ENCODE measurements around the gene PPP1R1A.

PPP1R1A gene

DNA sequence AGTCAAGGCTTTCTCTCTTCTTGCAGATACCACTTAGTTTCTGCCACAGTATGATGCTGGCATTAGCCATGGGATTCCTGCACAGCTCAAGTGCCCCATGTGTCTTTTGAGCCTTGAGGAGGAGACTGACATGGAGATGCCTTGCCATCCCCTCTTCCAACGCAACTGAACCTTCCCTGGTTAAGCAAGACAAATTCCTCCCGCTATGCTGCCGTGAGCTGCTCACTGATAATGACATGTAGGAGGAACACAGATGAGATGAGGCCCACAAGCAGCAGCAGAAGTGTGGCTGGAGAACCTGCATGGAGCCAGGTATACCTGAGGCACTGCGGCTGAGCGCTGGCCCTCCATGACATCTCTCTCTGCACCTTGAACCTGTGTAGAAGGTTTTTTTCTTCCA, 15.4 kb upstream of the PPP1R1A start:
- DNase-seq (ENCODE audit: low read depth in 2 of 2), result no peak

GRCh38 chr12:54603173-54603814, 14.8 kb upstream of the PPP1R1A start:
- peak in 1 of 2 donors; percentile 41 for DNase-seq (ENCODE audit: low read depth in 2 of 2)

DNA sequence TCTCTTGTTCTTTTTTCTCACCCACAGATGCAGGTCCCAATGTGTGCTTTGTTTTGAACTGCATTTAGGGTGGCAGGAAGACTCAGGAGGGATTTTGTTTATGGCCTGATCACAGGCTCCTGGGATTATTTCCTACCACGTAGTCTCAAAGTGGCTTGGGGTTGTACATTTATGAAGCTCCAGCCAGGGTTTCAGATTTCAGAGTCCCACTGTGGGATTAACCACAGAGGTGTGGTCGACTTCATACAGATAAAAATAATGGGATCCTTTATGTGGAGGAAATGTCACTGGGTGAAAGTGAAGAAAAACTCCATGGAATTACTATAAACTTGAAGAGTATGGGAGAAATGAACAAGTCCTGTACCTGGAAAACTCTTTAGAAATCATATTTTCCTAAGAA, 14.2 kb upstream of the PPP1R1A start:
- no peak for DNase-seq (ENCODE audit: low read depth in 2 of 2)

GRCh38 chr12:54601841-54602240, 13.4 kb upstream of the PPP1R1A start:
- no peak for DNase-seq (ENCODE audit: low read depth in 2 of 2)

GRCh38 chr12:54598970-54599369, 10.5 kb upstream of the PPP1R1A start:
- no peak for DNase-seq (ENCODE audit: low read depth in 2 of 2)

GRCh38 chr12:54596526-54596946, 8.1 kb upstream of the PPP1R1A start:
- peak; percentile 15 to 16 for DNase-seq (ENCODE audit: low read depth in 2 of 2)

DNA sequence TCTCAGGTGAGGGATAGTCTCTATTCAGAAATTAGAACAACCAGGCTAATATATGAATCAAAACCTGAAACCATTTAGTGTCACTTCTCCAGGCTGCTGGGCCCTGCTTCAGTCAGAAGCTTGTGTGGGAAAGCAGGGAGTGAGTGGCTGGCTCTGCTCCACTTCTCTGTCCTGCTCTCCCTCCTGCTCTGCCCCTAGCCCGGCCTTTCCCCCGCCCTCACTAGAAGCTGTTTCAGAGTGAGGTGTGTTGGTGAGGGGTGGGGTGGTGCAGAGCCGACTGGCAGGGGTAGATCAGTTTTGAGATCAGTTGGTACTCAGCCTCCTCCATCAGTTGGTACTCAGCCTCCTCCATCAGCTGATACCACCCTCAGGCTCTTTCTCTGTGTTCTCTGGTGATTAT, 7.0 kb upstream of the PPP1R1A start:
- DNase-seq (ENCODE audit: low read depth in 2 of 2), result no peak

GRCh38 chr12:54593725-54594124, 5.3 kb upstream of the PPP1R1A start:
- no peak for DNase-seq (ENCODE audit: low read depth in 2 of 2)

DNA sequence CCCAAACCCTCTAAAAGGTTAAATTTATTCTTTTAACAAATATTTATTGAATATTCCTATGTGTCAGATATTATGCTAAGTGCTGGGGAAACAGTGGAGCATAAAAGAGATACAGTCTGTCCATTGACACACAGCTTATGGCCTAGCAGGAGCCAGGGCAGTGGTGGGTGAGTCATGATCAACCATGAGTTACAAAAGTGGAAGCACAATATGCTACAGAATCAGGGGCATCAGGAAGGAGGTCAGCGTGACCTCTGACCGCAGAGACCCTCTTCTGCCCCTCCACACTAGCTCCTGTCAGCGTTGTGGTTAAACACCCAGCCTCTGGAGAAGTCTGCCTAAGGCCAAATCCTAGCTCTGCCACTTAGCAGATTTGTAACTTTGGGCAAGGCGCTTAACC, 4.7 kb upstream of the PPP1R1A start:
- no peak for DNase-seq (ENCODE audit: low read depth in 2 of 2)

GRCh38 chr12:54592316-54592715, 3.9 kb upstream of the PPP1R1A start:
- no peak for DNase-seq (ENCODE audit: low read depth in 2 of 2)

- no peak for DNase-seq (ENCODE audit: low read depth in 2 of 2)
These were observed 2.6 kb upstream of the PPP1R1A start for GRCh38 chr12:54590978-54591591.

DNA sequence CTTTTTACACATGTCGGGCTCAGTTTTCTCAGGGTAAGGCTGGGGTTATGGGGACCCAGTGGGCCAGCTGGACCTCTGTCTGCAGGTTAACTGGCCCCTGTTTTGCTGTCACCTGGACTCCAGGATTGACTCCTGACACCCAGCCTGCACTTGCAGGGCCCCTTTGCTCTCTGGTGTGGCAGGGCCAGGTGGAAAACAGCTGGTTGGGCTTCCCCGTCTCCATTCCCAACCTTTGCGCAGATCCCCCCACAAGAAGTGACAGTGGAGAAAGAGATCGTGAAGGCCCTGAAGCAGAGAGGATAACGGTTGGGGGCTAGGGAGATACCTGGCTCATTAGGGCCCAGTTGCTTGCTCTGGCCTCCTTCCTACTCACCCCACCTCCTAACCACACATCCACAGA, 1.5 kb upstream of the PPP1R1A start:
- DNase-seq (ENCODE audit: low read depth in 2 of 2), result no peak

- DNase-seq (ENCODE audit: low read depth in 2 of 2), result no peak
These were observed 420 bp upstream of the PPP1R1A start for GRCh38 chr12:54588890-54589267.

DNA sequence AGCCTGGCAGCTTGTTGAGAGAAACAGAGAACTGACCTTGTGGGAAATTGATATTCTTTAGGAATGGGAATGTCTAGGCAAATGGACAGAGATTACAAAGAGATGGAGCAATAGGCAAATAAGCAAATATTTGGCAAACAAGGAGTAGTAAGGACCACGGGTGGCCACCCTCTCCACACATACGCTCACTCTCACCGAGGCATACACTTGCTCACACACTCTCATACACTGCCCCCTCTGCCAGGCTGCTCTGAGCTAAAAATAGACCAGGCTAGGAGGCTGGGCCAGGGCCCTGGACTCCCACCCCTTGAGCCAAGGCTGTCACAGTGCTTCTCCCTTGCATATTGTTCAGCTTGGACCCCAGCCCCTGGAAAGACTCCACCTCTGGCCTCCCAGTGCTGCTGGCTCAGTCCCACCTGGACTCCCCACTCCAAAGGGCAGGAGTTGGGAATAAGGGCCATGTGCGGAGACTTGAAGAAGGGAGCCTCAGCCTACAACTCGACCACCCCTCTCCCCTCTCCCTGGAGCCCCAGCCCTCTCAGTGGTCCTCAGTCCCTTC, 1.1 kb downstream of the PPP1R1A start:
- DNase-seq (ENCODE audit: low read depth in 2 of 2), result no peak

DNA sequence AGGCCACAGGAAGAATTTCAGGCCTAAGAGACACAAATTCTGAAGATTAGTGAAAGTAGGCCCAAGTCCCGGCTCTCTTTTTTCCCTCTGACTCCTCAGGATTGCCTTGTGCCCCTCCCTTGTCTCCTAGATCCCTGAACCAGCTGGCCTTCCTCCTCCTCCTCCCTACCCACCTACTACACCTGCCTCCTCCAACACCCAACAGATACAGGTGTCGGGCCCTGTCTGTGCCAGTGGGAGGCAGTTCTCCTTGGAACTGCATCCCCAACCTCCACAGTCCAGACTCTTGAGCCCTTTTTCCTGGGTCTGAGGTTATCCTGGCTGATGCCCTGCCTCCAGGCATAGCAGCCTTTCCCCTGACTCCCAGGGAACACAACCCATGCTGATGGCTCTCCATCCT, 1.8 kb downstream of the PPP1R1A start:
- DNase-seq (ENCODE audit: low read depth in 2 of 2), result no peak

DNA sequence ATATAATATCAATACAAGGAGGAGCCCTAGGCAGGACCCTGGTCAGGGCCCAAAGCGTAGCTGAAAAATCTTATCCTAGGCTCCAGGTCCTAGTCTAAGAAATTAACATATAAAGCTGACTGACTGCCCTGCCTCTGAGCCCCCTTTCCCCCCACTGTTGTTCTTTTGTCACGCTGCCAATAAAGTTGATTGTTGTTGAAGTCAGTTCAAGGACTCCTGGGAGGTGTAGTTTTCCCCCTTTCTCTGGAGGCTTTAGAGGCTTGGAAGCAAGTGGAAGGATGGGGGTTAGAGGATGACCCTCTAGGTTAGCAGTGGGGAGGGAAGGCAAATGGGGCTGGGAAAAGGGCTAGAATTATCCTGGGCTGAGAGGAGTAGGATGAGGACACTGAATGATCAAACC, 3.2 kb downstream of the PPP1R1A start:
- no peak for DNase-seq (ENCODE audit: low read depth in 2 of 2)

- no peak for DNase-seq (ENCODE audit: low read depth in 2 of 2)
These were observed 4.3 kb downstream of the PPP1R1A start for GRCh38 chr12:54584128-54584527.

GRCh38 chr12:54583726-54584125, 4.7 kb downstream of the PPP1R1A start:
- DNase-seq (ENCODE audit: low read depth in 2 of 2), result no peak

GRCh38 chr12:54581412-54581811, 7.0 kb downstream of the PPP1R1A start:
- DNase-seq (ENCODE audit: low read depth in 2 of 2), result no peak

DNA sequence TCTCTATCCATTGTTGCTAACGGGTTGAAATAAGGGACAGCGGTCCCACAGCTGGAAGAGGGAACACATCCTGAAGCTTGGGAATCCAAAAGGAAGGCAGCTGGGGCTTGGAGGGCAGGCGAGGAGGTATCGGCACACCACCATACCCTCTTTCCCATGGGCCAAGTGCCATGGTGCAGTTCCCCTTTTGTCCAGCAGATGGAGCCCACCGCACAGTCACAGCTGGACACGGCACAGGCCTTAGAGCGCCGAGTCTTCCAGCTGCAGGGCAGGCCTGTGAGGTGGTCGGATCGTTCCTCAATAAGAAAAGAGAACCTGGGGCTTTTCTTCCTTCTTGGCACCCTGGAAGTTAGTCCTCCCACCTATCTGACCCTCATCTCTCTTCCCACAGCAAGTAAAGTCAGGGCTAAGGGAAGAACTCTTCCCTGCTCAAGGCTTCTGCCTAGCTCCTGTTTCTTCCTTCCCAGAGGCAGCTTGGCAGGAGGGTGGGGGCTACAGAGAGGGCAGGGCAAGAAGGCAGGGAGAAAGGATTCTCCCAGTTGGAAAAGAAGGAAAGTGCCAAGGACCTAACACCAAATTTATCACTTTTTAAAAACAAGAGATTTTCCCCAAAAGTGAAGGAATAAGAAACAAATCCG, 8.6 kb downstream of the PPP1R1A start:
- DNase-seq (ENCODE audit: low read depth in 2 of 2), result peak; percentile 36 to 58

- no peak for DNase-seq (ENCODE audit: low read depth in 2 of 2)
These were observed 9.2 kb downstream of the PPP1R1A start for GRCh38 chr12:54579258-54579657.

GRCh38 chr12:54578778-54579177, 9.7 kb downstream of the PPP1R1A start:
- DNase-seq (ENCODE audit: low read depth in 2 of 2), result no peak

DNA sequence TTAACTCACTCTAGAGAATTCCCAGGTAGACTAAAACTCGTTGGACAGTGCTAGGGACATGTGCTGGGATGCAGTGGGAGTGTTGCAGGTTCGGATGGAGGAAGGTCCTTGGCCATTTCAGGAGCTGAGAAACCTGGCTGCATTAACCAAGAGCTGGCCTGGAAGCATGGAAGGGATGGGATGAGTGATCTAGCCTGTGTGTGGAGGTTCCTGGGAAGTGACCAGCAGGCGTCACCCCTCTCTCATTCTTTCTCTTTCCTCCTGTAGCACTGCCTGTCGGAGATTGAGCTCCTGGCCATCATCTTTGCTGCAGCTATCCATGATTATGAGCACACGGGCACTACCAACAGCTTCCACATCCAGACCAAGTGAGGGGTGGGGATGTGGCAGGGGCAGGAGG, 15.6 kb downstream of the PPP1R1A start:
- DNase-seq (ENCODE audit: low read depth in 2 of 2), result no peak

Measured in stimulated activated CD8-positive, alpha-beta memory T cell treated with anti-CD3 and anti-CD28 coated beads, Interleukin-15, amount 100 ng/mL, for 4 hours (primary cell).